Colonic mucosa (tissue), 4 donors: ENCODE results near the gene MAD1L1. TPM values are rescaled to one million over a fixed set of nuclear protein-coding genes. Genes with fewer than 3 reads are reported as not detected.

Experiments used
- DNase-seq: peaks from one replicate; pipeline ENCODE4 v3.0.0-alpha.2; 2020
- H3K27ac ChIP-seq: fragments of 200-600 bp; one replicate; pipeline ENCODE4 v1.8.0; 2021
- H3K27me3 ChIP-seq: fragments of 200-600 bp; one replicate; pipeline ENCODE4 v1.8.0; 2021
- H3K36me3 ChIP-seq: fragments of 200-600 bp; one replicate; pipeline ENCODE4 v1.8.0; 2021
- H3K4me1 ChIP-seq: fragments of 200-600 bp; one replicate; pipeline ENCODE4 v1.8.0; 2021; ENCODE audit warnings: mild to moderate bottlenecking
- H3K4me3 ChIP-seq: fragments of 200-600 bp; one replicate; pipeline ENCODE4 v1.8.0; 2021
- H3K9ac ChIP-seq, 2 donors: one replicate each; pipeline ENCODE4 v1.7.0; 2013; ENCODE audit warnings: control low read depth in 2 of 2, low read depth in 2 of 2, low read length in 2 of 2
- H3K9me3 ChIP-seq: fragments of 200-600 bp; one replicate; pipeline ENCODE4 v1.8.0; 2021
- intact Hi-C: fragments of 100-400 bp; cut with DNase I; formaldehyde crosslinking; loops from one replicate; pipeline ENCODE4 v1.14.1; 2022
- total RNA-seq, 2 donors: library from RNA; stranded (reverse); fragmentation: NEBNext Ultra II Directional in 1 of 2; extraction: Animal tissue kit (Norgen Biotek cat#: 25700) in 1 of 2; gene quantifications; one replicate each; pipeline ENCODE4 v1.2.1, GENCODE V29; 2021
- TF ChIP-seq, protein P1 (sequence below): fragments of 200-600 bp; IDR thresholded peaks from one replicate; pipeline ENCODE4 v1.8.0; 2022; ENCODE audit warnings: antibody characterized with exemption, mild to moderate bottlenecking
- donor health status: healthy.
- donor health status: DM: no; HTN: no; CAD: no.
- donor health status: DM: no; HTN: no; CAD: no.

MAD1L1 gene
- total RNA-seq, 2 donors from 2014 or later = 18.2 to 47.0 TPM

DNA sequence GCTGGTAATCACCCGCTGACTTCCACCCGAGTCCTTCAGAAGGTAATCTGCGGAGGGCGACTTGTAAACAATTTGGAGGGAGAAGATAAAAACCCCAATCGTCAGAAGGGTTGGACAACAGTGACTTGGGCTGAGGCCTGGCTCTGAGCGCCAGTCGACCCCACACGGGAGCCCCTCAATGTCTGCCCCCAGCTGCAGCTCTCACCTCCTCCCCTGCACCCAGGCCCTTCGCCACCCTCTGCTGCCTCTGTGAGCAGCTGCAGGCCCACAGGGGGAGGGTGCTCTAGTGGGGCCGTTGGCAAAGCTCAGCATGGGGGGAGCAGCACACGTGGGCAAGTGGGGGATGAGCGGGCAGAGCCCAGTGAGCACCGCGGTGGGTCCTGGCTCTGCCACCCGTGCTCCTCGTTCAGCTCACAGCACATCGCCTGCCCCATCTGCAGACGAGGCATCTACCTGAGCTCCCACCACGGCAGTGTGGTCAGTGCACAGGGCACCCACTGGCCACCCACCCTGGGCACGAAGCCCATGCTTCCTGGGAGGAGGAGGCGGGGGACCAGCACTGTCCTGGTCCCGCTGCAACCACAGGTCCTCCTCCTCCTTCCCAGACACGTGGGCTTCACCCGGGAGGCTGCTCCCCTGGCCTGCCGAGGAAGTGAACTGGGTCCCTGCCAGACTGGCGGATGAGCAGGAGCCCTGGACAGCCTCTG is 282.1 kb downstream of the MAD1L1 start:
- no peak overlapping the region for H3K9ac ChIP-seq
- TF ChIP-seq, protein P1, sequence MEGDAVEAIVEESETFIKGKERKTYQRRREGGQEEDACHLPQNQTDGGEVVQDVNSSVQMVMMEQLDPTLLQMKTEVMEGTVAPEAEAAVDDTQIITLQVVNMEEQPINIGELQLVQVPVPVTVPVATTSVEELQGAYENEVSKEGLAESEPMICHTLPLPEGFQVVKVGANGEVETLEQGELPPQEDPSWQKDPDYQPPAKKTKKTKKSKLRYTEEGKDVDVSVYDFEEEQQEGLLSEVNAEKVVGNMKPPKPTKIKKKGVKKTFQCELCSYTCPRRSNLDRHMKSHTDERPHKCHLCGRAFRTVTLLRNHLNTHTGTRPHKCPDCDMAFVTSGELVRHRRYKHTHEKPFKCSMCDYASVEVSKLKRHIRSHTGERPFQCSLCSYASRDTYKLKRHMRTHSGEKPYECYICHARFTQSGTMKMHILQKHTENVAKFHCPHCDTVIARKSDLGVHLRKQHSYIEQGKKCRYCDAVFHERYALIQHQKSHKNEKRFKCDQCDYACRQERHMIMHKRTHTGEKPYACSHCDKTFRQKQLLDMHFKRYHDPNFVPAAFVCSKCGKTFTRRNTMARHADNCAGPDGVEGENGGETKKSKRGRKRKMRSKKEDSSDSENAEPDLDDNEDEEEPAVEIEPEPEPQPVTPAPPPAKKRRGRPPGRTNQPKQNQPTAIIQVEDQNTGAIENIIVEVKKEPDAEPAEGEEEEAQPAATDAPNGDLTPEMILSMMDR = no peak
- H3K9me3 ChIP-seq = no peaks in the 10 kb centered on the region
- intact Hi-C loops = no loop called here
- no peak overlapping the region for H3K27ac ChIP-seq
- DNase-seq = no peak
- no peaks in the 10 kb centered on the region for H3K36me3 ChIP-seq
- no peaks in the 10 kb centered on the region for H3K27me3 ChIP-seq
- H3K4me3 ChIP-seq = no peak overlapping the region
- H3K4me1 ChIP-seq = no peaks in the 10 kb centered on the region

DNA sequence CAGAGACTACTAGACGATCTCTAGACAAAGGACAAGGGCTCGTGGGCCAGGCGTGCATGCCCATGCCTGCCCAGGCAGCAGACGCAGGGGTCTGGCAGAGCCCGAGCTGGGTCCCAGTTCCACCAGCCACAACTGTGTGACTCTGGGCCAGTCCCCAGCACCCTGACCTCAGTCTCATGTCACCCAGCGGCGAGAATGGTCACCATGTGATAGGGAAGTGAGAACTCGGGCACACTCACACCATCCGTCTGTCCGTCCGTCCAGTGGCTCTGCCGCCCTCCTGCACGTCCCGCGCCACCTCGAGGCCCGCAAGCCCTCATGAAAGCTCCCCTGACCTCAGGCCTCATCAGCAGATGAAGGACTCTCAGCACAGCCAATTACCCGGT is 282.7 kb downstream of the MAD1L1 start:
- H3K27ac ChIP-seq = no peak overlapping the region
- intact Hi-C loops = no loop called here
- no peak overlapping the region for H3K9ac ChIP-seq
- H3K9me3 ChIP-seq = no peaks in the 10 kb centered on the region
- H3K27me3 ChIP-seq = no peaks in the 10 kb centered on the region
- no peaks in the 10 kb centered on the region for H3K36me3 ChIP-seq
- H3K4me1 ChIP-seq = no peaks in the 10 kb centered on the region
- TF ChIP-seq, protein P1 = no peak
- DNase-seq = no peak
- no peak overlapping the region for H3K4me3 ChIP-seq

GRCh38 chr7:1949681-1950055 is 283.1 kb downstream of the MAD1L1 start:
- Histone ChIP-seq H3K27me3 (no peaks in the 10 kb centered on the region), H3K4me3 (no peak overlapping the region), H3K36me3 (no peaks in the 10 kb centered on the region), H3K9ac (no peak overlapping the region), H3K4me1 (no peaks in the 10 kb centered on the region), H3K27ac (no peak overlapping the region), H3K9me3 (no peaks in the 10 kb centered on the region)
- DNase-seq = no peak
- intact Hi-C loops = no loop called here
- TF ChIP-seq, protein P1 = no peak

DNA sequence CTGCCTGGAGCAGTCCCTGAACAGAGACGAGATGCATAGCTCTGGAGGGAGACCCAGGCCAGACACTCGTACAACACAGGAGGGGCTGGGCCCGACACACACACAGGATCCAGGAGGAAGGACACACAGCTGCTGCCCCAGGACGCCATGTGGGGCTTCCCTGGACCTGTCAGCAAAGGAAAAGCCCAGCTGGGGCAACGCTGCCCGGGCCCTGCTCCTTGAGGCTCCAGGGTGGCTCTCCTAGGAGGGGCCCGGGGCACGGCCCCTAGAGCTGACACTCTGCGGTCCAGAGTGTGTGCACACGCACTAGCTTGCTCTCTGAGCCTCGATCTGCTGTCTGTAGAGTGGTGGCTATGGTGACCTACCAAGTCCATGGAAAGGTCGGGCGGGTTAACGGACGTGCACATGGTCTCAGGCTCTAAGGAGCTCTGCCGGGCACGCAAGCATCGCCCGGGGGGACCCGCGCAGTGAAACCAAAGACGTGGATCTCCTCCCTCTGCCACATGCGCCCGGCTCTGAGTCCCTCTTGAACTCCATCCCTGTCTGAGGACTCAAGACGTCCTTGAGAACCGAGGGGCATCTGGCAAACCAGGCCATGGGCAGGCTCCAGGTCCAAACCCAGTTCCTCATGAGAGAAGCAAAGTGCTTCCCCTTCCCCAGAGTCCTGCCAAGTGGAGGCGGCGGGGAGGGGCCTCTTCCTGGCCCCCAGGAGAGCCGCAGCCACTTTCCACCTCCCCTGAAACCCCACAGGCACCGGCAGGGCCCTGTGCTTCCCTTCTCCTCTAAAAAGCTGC is 283.7 kb downstream of the MAD1L1 start:
- TF ChIP-seq, protein P1 = no peak
- Histone ChIP-seq H3K4me1 (no peaks in the 10 kb centered on the region), H3K9ac (no peak overlapping the region), H3K27me3 (no peaks in the 10 kb centered on the region), H3K36me3 (no peaks in the 10 kb centered on the region), H3K9me3 (no peaks in the 10 kb centered on the region), H3K27ac (no peak overlapping the region), H3K4me3 (no peak overlapping the region)
- intact Hi-C loops = no loop called here
- no peak for DNase-seq

DNA sequence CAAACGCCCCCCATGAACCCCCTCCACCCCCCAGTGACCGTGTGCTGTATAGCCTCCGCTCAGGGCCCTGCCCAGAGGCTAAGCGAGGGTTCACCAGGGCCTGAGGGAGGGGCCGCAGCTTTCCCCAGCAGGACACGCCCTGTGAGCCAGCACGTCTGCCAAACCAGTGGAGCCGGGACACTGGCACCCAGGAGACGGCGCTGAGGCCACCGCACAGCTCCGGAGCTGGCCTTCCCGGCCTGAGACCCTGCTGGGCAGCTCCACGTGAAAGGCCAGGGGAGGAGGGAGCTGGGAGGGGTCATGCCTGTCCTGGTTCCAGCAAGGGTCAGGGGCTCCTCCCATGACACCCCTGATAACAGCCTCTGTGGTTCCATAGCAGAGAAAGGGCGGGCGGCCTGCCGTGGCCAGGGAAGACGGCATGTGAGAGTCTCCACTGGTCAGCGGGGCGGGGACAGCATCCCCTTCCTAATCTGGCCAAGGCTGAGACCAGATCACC is 284.4 kb downstream of the MAD1L1 start:
- TF ChIP-seq, protein P1 = no peak
- Histone ChIP-seq H3K9ac (no peak overlapping the region), H3K4me1 (no peaks in the 10 kb centered on the region), H3K27me3 (no peaks in the 10 kb centered on the region), H3K9me3 (no peaks in the 10 kb centered on the region), H3K36me3 (no peaks in the 10 kb centered on the region), H3K4me3 (no peak overlapping the region), H3K27ac (no peak overlapping the region)
- no peak for DNase-seq
- intact Hi-C loops = no loop called here
